ENCODE results near the gene ZDHHC17.
A peak's percentile ranks its signal among the peaks of the same experiment; 100 is the strongest.

Gene ZDHHC17

DNA sequence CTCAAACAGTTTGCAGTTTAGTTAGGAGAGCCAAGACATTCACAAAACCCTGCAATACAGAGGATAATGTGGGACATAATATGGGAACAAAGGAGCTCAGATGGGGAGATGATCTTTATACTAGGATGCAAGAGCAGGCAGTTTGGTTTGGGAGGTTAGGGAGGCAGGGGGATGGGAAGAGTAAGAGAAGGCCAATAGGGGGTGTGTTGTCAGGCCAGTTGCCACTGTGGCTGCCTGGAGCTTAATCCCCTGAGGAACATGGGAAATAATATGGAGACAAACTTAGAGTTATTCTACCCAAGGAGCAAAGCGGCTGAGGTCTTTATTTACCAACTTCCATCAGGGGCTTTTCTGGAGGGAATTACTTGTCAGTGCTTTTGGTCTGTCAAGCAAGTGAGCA is 124.9 kb downstream of the ZDHHC17 start:
- WGBS (ENCODE audit: insufficient coverage) = 100% methylated on average over 1 of the region's 1 CpG
- no peaks in the 10 kb centered on the region for H3K36me3 ChIP-seq (ENCODE audit: control insufficient read depth in 4 of 4, insufficient read depth in 4 of 4, low read length in 3 of 4)

DNA sequence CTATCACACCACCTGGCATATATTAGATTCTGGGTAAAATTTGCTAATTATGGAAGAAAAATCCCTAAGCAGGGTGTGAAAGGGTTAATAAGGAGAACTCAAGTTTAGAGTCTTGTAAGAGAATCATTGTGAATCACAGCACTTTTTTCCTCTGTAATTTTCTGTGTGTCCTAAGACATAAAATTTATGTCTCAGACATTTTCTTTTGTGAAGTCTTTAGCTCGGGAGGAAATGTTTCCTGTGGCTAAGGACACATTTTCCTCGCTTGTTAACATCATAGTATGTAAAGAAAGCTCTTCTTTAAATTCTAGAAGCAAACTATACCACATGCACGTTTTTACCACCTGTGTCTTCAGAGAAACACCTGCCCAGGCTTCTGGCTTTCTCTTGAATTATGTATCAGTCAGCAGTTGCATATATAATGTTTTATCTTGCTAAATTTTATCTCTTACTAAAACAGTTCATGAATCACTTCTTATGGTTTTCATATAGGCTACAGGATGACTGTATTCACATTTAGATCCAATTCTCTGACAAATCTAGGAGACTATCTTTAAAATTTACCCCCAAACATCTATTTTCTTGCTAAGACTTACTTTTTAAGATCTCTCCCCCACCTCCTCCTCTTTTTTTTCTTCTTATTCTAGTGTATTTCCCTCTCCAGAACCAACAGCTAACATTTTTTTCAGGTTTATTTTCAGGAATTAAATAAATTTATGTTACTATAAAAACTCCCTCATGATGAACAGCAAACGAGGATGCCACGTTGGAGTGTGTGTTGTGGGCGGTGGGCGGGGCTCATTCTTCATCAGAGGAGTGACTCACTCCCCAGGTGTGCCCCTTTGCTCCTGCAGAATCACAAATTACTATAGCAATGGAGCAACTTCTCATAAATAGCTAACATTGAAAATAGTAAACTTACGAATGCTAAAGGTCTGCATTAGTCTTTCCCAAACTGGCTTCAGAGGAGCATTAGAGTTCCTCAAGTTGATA is 126.5 kb downstream of the ZDHHC17 start:
- peak in 1 of 3 donors; percentile 24 for DNase-seq
- peaks cover 0 to 9% (median 0%) of the 10 kb centered on the region in 5 experiments for H3K9me3 ChIP-seq (ENCODE audit: control extremely low read depth in 1 of 5, control insufficient read depth in 4 of 5, insufficient read depth in 2 of 5, low read depth in 1 of 5, low read length in 4 of 5)
- no peaks in the 10 kb centered on the region for H3K4me1 ChIP-seq (ENCODE audit: control extremely low read depth in 1 of 4, control insufficient read depth in 4 of 4, insufficient read depth in 4 of 4, low read length in 3 of 4)
- CTCF ChIA-PET = interaction anchor here (1.2 kb wide), 1 partner anchor 11 kb away, joined by 3 read pairs; the partner anchor contains the start of gene CSRP2
- WGBS (ENCODE audit: insufficient coverage) = 80% methylated on average over 1 of the region's 8 CpGs
- no peak overlapping the region for H3K27ac ChIP-seq (ENCODE audit: insufficient read depth in 1 of 2, low read depth in 1 of 2, low read length in 2 of 2, poor library complexity in 1 of 2, severe bottlenecking in 2 of 2)
- no peak overlapping the region for H3K4me3 ChIP-seq (ENCODE audit: control insufficient read depth in 1 of 7, extremely low read depth in 1 of 7, insufficient read depth in 4 of 7, low read depth in 2 of 7, low read length in 6 of 7)
- H3K36me3 ChIP-seq (ENCODE audit: control insufficient read depth in 4 of 4, insufficient read depth in 4 of 4, low read length in 3 of 4) = no peaks in the 10 kb centered on the region
- peaks cover 0 to 2% (median 0%) of the 10 kb centered on the region in 5 experiments for H3K27me3 ChIP-seq (replicated peaks in 2 of 5; ENCODE audit: control insufficient read depth in 4 of 5, insufficient read depth in 5 of 5, low read length in 4 of 5)
- POLR2A ChIA-PET = no interaction called here

More for the DNA sequence above, 124.9 kb downstream of the ZDHHC17 start:
- Histone ChIP-seq H3K9me3 (ENCODE audit: control extremely low read depth in 1 of 5, control insufficient read depth in 4 of 5, insufficient read depth in 2 of 5, low read depth in 1 of 5, low read length in 4 of 5) (peaks cover 0 to 1% (median 0%) of the 10 kb centered on the region in 5 experiments), H3K27ac (ENCODE audit: insufficient read depth in 1 of 2, low read depth in 1 of 2, low read length in 2 of 2, poor library complexity in 1 of 2, severe bottlenecking in 2 of 2) (no peak overlapping the region), H3K4me1 (ENCODE audit: control extremely low read depth in 1 of 4, control insufficient read depth in 4 of 4, insufficient read depth in 4 of 4, low read length in 3 of 4) (no peaks in the 10 kb centered on the region), H3K27me3 (replicated peaks in 2 of 5; ENCODE audit: control insufficient read depth in 4 of 5, insufficient read depth in 5 of 5, low read length in 4 of 5) (peaks cover 0 to 2% (median 0%) of the 10 kb centered on the region in 5 experiments), H3K4me3 (ENCODE audit: control insufficient read depth in 1 of 7, extremely low read depth in 1 of 7, insufficient read depth in 4 of 7, low read depth in 2 of 7, low read length in 6 of 7) (no peak overlapping the region)
- ChIA-PET CTCF (interaction anchor here (0.6 kb wide), 1 partner anchor 9 kb away, joined by 3 read pairs; no protein-coding TSS in a partner anchor), POLR2A (no interaction called here)
- no peak for DNase-seq

DNA sequence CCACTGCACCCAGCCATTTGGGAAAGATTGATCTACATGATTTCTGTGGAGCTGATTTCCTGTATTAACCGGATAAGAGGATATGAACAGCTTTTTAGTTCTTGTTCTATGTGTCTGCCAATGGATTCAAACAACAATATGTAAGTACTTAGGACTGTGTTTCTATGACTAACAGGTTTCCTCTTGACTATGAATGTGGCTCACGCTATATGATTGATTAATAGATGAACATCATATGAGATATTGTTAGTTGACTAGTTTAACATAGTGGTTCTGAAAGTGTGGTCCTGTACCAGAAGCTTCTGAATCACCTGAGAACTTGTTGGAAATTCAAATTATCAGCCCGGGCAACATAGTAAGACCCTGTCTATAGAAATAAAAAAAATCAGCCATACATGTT is 127.7 kb downstream of the ZDHHC17 start:
- ChIA-PET POLR2A (no interaction called here), CTCF (interaction anchor here (0.6 kb wide), 1 partner anchor 490 kb away, joined by 3 read pairs; no protein-coding TSS in a partner anchor)
- WGBS (ENCODE audit: insufficient coverage) = 94% methylated on average over 2 of the region's 3 CpGs

DNA sequence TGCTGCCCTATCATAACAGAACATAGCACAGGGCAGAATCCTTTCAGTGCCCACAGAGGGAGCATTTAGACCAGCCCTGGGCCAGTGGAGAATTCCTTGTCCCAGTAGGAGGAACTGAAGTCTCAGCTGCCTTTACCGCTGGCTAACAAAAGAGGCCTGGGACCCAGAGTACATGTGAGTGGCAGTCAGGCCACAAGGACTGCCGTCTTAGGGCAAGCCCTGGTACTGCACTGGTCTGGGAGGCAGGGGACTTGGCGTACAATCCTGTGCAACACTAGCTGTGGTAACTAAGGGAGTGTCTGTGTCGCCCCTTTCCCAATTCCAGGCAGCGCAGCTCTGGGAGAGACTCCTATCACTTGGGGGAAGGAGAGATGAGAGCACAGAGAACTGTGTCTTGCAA is 131.9 kb downstream of the ZDHHC17 start:
- CTCF ChIA-PET = no interaction called here
- peaks cover 0 to 14% (median 0%) of the 10 kb centered on the region in 5 experiments for H3K9me3 ChIP-seq (ENCODE audit: control extremely low read depth in 1 of 5, control insufficient read depth in 4 of 5, insufficient read depth in 2 of 5, low read depth in 1 of 5, low read length in 4 of 5)
- no peaks in the 10 kb centered on the region for H3K36me3 ChIP-seq (ENCODE audit: control insufficient read depth in 4 of 4, insufficient read depth in 4 of 4, low read length in 3 of 4)
- no peak overlapping the region for H3K27ac ChIP-seq (ENCODE audit: insufficient read depth in 1 of 2, low read depth in 1 of 2, low read length in 2 of 2, poor library complexity in 1 of 2, severe bottlenecking in 2 of 2)
- WGBS (ENCODE audit: insufficient coverage) = 100% methylated on average over 4 of the region's 5 CpGs
- DNase-seq = no peak
- peaks cover 0 to 5% (median 0%) of the 10 kb centered on the region in 4 experiments for H3K4me1 ChIP-seq (ENCODE audit: control extremely low read depth in 1 of 4, control insufficient read depth in 4 of 4, insufficient read depth in 4 of 4, low read length in 3 of 4)
- H3K27me3 ChIP-seq (replicated peaks in 2 of 5; ENCODE audit: control insufficient read depth in 4 of 5, insufficient read depth in 5 of 5, low read length in 4 of 5) = peaks cover 0 to 6% (median 0%) of the 10 kb centered on the region in 5 experiments
- POLR2A ChIA-PET = no interaction called here
- H3K4me3 ChIP-seq (ENCODE audit: control insufficient read depth in 1 of 7, extremely low read depth in 1 of 7, insufficient read depth in 4 of 7, low read depth in 2 of 7, low read length in 6 of 7) = no peak overlapping the region

More for the DNA sequence above, 127.7 kb downstream of the ZDHHC17 start:
- H3K9me3 ChIP-seq (ENCODE audit: control extremely low read depth in 1 of 5, control insufficient read depth in 4 of 5, insufficient read depth in 2 of 5, low read depth in 1 of 5, low read length in 4 of 5) = peaks cover 0 to 14% (median 0%) of the 10 kb centered on the region in 5 experiments
- no peak overlapping the region for H3K27ac ChIP-seq (ENCODE audit: insufficient read depth in 1 of 2, low read depth in 1 of 2, low read length in 2 of 2, poor library complexity in 1 of 2, severe bottlenecking in 2 of 2)
- H3K36me3 ChIP-seq (ENCODE audit: control insufficient read depth in 4 of 4, insufficient read depth in 4 of 4, low read length in 3 of 4) = no peaks in the 10 kb centered on the region
- no peaks in the 10 kb centered on the region for H3K4me1 ChIP-seq (ENCODE audit: control extremely low read depth in 1 of 4, control insufficient read depth in 4 of 4, insufficient read depth in 4 of 4, low read length in 3 of 4)
- no peak overlapping the region for H3K4me3 ChIP-seq (ENCODE audit: control insufficient read depth in 1 of 7, extremely low read depth in 1 of 7, insufficient read depth in 4 of 7, low read depth in 2 of 7, low read length in 6 of 7)
- DNase-seq = no peak
- H3K27me3 ChIP-seq (replicated peaks in 2 of 5; ENCODE audit: control insufficient read depth in 4 of 5, insufficient read depth in 5 of 5, low read length in 4 of 5) = peaks cover 0 to 5% (median 0%) of the 10 kb centered on the region in 5 experiments

DNA sequence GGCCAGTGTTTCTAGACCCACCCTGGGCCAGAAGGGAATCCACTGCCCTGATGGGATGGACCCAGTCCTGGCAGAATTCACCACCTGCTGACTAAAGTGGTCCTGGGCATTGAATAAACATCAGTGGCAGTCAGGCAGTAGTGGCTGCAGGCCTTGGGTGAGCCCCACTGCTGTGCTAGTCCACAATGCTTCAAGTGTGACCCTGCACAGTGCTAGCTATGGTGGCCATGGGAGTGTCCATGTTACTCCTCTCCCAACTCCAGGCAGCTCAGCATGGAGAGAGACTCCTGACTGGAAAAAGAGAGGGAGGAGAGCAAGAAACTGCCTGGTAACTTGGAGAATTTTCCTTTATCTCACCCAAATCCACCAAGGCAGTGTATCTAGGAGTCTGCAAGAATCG is 132.4 kb downstream of the ZDHHC17 start:
- WGBS (ENCODE audit: insufficient coverage) = 100% methylated on average over 1 of the region's 1 CpG
- DNase-seq = no peak
- no peak overlapping the region for H3K27ac ChIP-seq (ENCODE audit: insufficient read depth in 1 of 2, low read depth in 1 of 2, low read length in 2 of 2, poor library complexity in 1 of 2, severe bottlenecking in 2 of 2)
- ChIA-PET POLR2A (no interaction called here), CTCF (no interaction called here)
- no peak overlapping the region for H3K4me3 ChIP-seq (ENCODE audit: control insufficient read depth in 1 of 7, extremely low read depth in 1 of 7, insufficient read depth in 4 of 7, low read depth in 2 of 7, low read length in 6 of 7)
- peaks cover 0 to 14% (median 0%) of the 10 kb centered on the region in 5 experiments for H3K9me3 ChIP-seq (ENCODE audit: control extremely low read depth in 1 of 5, control insufficient read depth in 4 of 5, insufficient read depth in 2 of 5, low read depth in 1 of 5, low read length in 4 of 5)
- H3K4me1 ChIP-seq (ENCODE audit: control extremely low read depth in 1 of 4, control insufficient read depth in 4 of 4, insufficient read depth in 4 of 4, low read length in 3 of 4) = peaks cover 0 to 9% (median under 1%) of the 10 kb centered on the region in 4 experiments
- peaks cover 0 to 6% (median 0%) of the 10 kb centered on the region in 5 experiments for H3K27me3 ChIP-seq (replicated peaks in 2 of 5; ENCODE audit: control insufficient read depth in 4 of 5, insufficient read depth in 5 of 5, low read length in 4 of 5)
- no peaks in the 10 kb centered on the region for H3K36me3 ChIP-seq (ENCODE audit: control insufficient read depth in 4 of 4, insufficient read depth in 4 of 4, low read length in 3 of 4)

DNA sequence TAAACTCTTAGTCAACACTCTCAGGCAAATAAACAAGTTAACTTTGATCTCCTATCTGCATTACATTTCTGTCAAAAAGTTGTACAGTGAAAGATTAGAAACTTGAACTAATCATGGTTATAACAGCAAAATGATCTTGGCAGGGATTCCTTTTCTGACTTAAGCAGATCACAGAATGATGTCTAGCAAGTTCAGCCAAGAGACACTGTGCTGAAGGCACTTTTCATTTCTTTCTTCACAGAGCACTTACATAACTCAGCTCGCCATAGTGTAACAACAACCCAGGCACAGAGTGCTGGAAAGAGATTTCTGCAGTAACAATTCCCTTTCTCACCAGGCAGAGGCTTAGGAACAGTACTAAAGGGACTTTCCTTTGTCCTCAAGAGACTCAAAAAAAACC is 134.5 kb downstream of the ZDHHC17 start:
- H3K27ac ChIP-seq (ENCODE audit: insufficient read depth in 1 of 2, low read depth in 1 of 2, low read length in 2 of 2, poor library complexity in 1 of 2, severe bottlenecking in 2 of 2) = no peak overlapping the region
- CTCF ChIA-PET = no interaction called here
- POLR2A ChIA-PET = no interaction called here
- peaks cover 0 to 6% (median 0%) of the 10 kb centered on the region in 5 experiments for H3K27me3 ChIP-seq (replicated peaks in 2 of 5; ENCODE audit: control insufficient read depth in 4 of 5, insufficient read depth in 5 of 5, low read length in 4 of 5)
- 100% methylated on average over 1 of the region's 1 CpG for WGBS (ENCODE audit: insufficient coverage)
- H3K36me3 ChIP-seq (ENCODE audit: control insufficient read depth in 4 of 4, insufficient read depth in 4 of 4, low read length in 3 of 4) = no peaks in the 10 kb centered on the region
- peaks cover 0 to 14% (median 0%) of the 10 kb centered on the region in 5 experiments for H3K9me3 ChIP-seq (ENCODE audit: control extremely low read depth in 1 of 5, control insufficient read depth in 4 of 5, insufficient read depth in 2 of 5, low read depth in 1 of 5, low read length in 4 of 5)
- DNase-seq = no peak
- H3K4me3 ChIP-seq (ENCODE audit: control insufficient read depth in 1 of 7, extremely low read depth in 1 of 7, insufficient read depth in 4 of 7, low read depth in 2 of 7, low read length in 6 of 7) = no peak overlapping the region
- H3K4me1 ChIP-seq (ENCODE audit: control extremely low read depth in 1 of 4, control insufficient read depth in 4 of 4, insufficient read depth in 4 of 4, low read length in 3 of 4) = peaks cover 0 to 22% (median 14%) of the 10 kb centered on the region in 4 experiments

DNA sequence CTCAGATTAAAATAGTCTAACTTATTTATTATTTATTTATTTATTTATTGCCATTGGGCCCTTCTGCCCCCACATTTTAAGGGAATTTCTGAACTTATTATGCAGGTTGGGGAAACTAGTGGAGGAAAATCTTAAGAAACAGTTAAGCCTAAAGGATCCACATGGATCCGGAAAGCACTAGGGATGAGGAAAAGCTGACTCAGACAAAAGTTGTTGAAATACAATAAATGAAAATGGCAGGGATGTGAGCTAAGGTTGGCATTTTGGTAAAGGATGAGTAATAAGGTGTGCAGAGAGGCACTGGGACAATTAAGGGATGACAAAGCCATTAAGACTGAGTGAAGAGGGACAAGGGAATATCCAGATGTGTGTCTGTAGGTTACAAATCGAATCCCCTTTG is 135.6 kb downstream of the ZDHHC17 start:
- no peak for DNase-seq
- 100% methylated on average over 1 of the region's 2 CpGs for WGBS (ENCODE audit: insufficient coverage)
- ChIA-PET CTCF (interaction anchor here (1.5 kb wide), 1 partner anchor 13 kb away, joined by 4 read pairs; no protein-coding TSS in a partner anchor), POLR2A (no interaction called here)
- Histone ChIP-seq H3K27ac (ENCODE audit: insufficient read depth in 1 of 2, low read depth in 1 of 2, low read length in 2 of 2, poor library complexity in 1 of 2, severe bottlenecking in 2 of 2) (no peak overlapping the region), H3K36me3 (ENCODE audit: control insufficient read depth in 4 of 4, insufficient read depth in 4 of 4, low read length in 3 of 4) (no peaks in the 10 kb centered on the region), H3K27me3 (replicated peaks in 2 of 5; ENCODE audit: control insufficient read depth in 4 of 5, insufficient read depth in 5 of 5, low read length in 4 of 5) (peaks cover 0 to 6% (median 0%) of the 10 kb centered on the region in 5 experiments), H3K4me3 (ENCODE audit: control insufficient read depth in 1 of 7, extremely low read depth in 1 of 7, insufficient read depth in 4 of 7, low read depth in 2 of 7, low read length in 6 of 7) (no peak overlapping the region), H3K4me1 (ENCODE audit: control extremely low read depth in 1 of 4, control insufficient read depth in 4 of 4, insufficient read depth in 4 of 4, low read length in 3 of 4) (peaks cover 0 to 22% (median 14%) of the 10 kb centered on the region in 4 experiments), H3K9me3 (ENCODE audit: control extremely low read depth in 1 of 5, control insufficient read depth in 4 of 5, insufficient read depth in 2 of 5, low read depth in 1 of 5, low read length in 4 of 5) (peaks cover 0 to 5% (median 0%) of the 10 kb centered on the region in 5 experiments)

All from common myeloid progenitor, CD34-positive (primary cell).